ENCODE results near the gene CLIP4.
A peak's percentile ranks its signal among the peaks of the same experiment; 100 is the strongest.
"Not testable (repeated sequence)": the region's sequence is repeated elsewhere in the genome, so short reads cannot be mapped to it uniquely, and the experiment has no call there.

Gene CLIP4

DNA sequence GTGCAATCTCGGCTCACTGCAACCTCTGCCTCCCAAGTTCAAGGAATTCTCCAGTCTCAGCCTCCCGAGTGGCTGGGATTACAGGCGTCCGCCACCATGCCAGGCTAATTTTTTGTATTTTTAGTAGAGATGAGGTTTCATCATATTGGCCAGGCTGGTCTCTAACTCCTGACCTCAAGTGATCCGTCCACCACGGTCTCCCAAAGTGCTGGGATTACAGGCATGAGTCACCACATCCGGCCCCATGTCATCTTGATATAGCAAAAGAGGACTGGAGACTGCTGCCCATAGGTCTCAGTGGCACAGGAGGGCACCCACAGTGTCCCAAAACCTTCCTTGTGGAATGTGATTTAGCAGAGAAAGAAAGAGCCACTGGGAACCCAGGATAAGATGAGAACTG, 24.9 kb upstream of the CLIP4 start:
- DNase-seq (ENCODE audit: low read depth, low spot score); H3K4me3 ChIP-seq (ENCODE audit: low read length): not testable (repeated sequence)

DNA sequence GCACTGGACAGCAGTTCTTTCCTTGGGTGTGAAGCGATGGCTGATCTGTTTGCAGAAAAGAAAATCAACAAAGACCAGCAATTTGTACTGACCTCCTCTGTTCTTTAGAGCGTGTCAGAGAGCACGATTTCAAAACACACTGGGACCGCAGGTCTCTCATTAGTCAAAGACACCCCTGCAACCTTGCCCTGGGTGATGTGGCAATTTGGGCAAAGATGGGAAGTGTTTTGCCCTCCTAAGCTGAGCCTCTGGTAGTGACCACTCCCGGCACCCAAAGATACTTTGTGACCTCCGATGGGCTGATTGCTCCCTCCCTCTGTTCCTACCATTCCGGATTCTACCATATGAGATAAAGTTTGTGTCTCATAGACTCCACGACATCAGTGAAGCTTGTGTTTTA, 18.2 kb upstream of the CLIP4 start:
- DNase-seq (ENCODE audit: low read depth, low spot score) = no peak
- no peak overlapping the region for H3K4me3 ChIP-seq (ENCODE audit: low read length)

DNA sequence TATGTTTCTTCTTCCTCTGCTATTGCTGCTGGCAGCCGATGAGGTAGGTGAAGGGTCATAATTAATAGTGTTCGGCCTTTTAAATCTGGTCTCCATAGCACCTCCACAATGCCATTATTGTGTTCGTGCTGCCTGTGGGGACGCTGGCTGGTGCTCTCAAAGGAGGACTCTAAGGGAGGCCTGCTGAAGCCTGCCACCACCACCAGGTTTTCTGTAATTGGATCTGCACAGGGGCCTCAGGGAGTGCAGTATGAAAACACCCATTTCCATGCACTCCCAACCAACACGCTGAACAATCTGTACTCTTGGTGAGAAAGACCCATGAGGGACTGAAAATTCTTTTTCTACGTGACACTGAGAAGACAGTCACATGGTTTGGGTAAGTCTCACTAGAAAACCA, 17.6 kb upstream of the CLIP4 start:
- DNase-seq (ENCODE audit: low read depth, low spot score) = no peak
- H3K4me3 ChIP-seq (ENCODE audit: low read length) = no peak overlapping the region

DNA sequence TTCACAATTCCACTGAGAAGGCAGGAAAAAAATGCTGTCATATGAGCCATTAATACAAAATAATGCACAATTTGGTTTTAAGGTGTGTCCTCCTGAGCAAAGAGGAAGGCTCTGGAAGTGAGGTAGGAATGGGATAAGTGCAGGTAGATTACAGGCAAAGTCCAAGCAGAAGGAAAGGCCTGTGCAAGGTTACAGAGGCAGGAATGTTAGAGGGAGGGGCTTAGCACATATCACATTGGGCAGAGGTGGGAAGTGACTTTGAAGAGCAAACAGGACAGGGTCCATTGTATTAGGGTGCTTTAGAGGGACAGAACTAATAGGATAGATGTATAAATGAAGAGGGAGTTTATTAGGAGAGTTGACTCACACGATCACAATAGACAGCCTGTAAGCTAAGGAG, 14.7 kb upstream of the CLIP4 start:
- DNase-seq (ENCODE audit: low read depth, low spot score) = no peak
- H3K4me3 ChIP-seq (ENCODE audit: low read length) = no peak overlapping the region

DNA sequence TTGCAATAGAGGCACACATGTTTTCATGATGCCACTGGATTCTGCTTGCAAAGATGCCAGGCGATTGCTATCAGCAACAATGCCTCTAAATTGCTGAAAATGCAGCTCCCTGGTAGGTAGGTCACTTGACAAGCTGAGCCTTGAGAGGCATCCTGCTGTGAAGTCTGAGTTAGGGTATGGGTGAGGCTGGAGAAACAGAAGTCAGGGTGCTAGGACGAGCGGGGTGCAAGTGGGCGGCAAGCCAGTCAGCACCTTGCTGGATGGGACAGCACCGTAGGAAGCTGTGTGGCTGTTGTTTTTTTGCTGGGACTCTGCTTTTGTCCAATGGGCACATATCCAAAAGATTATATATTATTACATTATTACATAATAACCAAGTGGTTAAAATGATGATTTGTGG, 10.5 kb upstream of the CLIP4 start:
- DNase-seq (ENCODE audit: low read depth, low spot score) = no peak
- no peak overlapping the region for H3K4me3 ChIP-seq (ENCODE audit: low read length)

DNA sequence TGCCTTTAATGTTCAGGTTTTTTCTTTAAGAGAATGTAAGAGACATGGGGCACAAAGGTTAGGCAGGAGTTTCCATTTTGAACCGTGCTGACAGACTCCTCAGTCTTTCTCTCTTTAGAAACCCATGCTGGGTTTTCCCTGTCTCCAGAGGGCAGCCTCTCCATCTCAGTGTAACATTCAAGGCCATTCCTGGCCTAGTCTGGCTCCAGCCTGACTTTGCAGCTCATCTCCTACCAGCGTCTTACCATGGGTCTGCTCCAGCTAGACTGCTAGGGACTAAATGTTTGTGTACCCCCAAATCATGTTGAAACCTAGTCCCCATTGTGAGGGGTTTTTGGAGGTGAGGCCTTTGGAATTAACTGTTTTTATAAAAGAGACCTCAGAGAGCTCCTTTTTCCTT, 9.8 kb upstream of the CLIP4 start:
- H3K4me3 ChIP-seq (ENCODE audit: low read length) = no peak overlapping the region
- no peak for DNase-seq (ENCODE audit: low read depth, low spot score)

DNA sequence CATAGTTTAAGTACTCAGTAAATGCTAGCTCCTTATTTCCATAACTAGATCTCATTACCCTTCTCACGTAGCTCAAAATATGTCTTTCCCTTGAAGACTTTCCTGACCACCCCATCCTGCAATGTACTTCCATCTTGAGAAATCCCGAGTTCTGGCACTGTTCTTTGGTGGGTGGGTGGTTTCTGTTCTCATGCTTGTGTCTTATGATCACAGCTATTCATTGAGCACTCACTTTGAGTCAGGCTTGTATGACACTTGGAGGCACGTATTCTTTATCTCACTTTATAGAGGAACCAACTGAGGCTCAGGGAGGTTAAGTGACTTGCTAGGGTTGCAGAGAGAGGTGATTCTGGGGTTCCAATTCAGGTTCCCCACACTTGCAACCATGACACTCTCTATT, 9.0 kb upstream of the CLIP4 start:
- H3K4me3 ChIP-seq (ENCODE audit: low read length) = no peak overlapping the region
- DNase-seq (ENCODE audit: low read depth, low spot score) = no peak

DNA sequence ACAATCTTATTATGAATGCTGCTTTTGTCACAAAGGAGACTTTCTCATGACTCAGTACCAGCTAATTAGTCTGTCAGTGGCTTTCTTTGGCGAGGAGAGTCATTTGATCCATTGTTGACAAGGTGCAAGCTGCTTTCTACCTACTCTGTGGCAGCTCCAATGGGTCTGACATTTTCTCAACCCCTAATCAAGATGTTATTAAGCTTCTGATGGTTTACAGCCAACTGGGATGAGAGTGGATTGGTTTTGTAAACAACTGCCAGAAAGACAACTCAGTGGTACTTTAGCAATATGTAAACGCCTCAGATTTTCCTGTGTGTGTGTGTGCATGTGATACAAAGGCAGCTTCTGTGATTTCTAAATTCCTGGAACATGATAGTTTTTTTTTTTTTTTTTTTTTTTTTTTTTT, 8.2 kb upstream of the CLIP4 start:
- no peak overlapping the region for H3K4me3 ChIP-seq (ENCODE audit: low read length)
- no peak for DNase-seq (ENCODE audit: low read depth, low spot score)

DNA sequence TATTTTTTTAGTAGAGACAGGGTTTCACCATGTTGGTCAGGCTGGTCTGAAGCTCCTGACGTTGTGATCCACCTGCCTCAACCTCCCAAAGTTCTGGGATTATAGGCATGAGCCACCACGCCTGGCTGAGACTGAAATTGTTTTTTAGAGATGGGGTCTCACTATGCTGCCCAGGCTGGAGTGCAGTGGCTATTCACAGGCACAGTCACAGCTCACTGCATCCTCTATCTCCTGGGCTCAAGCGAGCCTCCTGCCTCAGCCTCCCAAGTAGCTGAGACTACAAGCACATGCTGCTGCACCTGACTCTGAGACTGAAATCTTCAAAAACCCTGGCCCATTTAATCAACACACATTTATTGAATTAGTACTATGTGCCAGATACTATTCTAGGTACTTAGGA, 7.7 kb upstream of the CLIP4 start:
- DNase-seq (ENCODE audit: low read depth, low spot score); H3K4me3 ChIP-seq (ENCODE audit: low read length): not testable (repeated sequence)

DNA sequence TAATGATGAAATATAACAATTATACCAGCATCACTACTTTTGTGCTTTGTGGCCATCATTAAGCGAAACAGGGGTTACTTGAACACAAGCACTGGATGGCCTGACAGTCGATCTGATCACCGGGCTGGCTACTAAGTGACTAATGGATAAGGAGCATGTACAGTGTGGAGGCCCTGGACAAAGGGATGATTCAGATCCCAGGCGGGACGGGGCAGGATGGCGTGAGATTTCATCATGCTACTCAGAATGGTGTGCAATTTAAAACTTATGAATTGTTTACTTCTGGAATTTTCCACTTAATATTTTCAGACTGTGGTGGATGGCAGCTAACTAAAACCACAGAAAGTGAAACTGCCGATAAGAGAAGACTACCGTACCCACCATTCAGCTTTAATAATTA, 7.0 kb upstream of the CLIP4 start:
- no peak overlapping the region for H3K4me3 ChIP-seq (ENCODE audit: low read length)

DNA sequence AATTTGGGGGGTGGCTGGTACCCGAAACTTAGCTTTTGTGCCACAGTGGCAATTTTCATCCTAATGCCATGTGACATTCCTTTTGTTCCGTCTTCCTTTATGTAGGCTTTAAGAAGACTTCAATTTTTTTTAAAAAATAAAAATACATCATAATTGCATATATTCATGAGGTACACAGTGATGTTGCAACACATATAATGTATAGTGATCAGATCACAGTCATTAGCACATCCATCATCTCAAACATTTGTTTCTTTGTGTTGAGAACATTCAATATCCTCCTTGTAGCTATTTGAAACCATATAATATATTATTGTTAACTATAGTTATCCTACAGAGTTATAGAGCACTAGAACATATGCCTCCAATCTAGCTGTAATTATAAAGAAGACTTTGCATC, 6.0 kb upstream of the CLIP4 start:
- no peak for DNase-seq (ENCODE audit: low read depth, low spot score)
- no peak overlapping the region for H3K4me3 ChIP-seq (ENCODE audit: low read length)

More for the DNA sequence above, 7.0 kb upstream of the CLIP4 start:
- DNase-seq (ENCODE audit: low read depth, low spot score) = no peak

DNA sequence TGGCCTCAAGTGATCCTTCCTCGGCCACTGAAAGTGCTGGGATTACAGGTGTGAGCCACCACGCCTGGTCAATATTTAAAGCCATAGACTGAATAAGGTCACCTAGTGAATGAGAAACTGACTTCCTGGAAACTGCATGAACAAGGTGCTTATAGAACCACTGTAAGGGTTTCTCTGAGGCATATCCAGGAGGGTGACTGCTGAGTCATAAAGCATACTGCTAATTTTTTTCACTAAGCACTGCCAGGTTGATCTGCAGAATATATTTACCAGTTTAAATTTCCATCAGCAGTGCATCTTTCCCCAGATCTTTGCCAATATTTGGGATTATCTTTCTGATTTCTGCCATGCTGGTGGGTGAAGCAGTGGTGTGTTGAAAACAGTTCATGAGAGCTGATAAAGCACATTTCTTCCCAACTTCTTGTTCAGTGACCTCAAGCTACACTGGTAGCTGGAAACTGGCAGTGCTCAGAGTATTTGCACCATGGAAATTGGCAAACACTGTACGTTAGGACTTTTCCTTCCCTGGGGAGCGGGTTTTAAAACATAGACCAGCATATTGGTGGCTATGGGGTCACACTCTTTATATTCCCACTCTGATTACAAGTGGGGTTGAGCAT, 4.2 kb upstream of the CLIP4 start:
- no peak for DNase-seq (ENCODE audit: low read depth, low spot score)
- no peak overlapping the region for H3K4me3 ChIP-seq (ENCODE audit: low read length)

DNA sequence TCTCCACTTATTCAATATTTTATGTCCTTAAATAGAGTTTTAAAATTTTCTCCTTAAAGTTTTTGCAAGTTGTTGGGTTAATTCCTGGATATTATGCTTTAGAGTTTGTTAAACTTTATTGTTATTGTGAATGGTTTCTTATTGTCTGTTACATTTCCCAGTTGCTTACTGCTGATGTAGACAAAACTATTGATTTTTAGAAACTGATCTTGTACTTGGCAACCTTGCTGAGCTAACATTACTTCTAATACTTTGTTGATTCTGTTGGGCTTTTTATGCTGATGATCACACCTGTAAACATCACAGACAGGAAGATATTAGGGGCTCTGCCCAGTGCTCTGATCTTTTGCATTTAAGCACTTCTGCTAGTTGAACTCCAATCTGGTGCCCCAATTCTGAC, 2.8 kb upstream of the CLIP4 start:
- no peak for DNase-seq (ENCODE audit: low read depth, low spot score)
- H3K4me3 ChIP-seq (ENCODE audit: low read length) = no peak overlapping the region

DNA sequence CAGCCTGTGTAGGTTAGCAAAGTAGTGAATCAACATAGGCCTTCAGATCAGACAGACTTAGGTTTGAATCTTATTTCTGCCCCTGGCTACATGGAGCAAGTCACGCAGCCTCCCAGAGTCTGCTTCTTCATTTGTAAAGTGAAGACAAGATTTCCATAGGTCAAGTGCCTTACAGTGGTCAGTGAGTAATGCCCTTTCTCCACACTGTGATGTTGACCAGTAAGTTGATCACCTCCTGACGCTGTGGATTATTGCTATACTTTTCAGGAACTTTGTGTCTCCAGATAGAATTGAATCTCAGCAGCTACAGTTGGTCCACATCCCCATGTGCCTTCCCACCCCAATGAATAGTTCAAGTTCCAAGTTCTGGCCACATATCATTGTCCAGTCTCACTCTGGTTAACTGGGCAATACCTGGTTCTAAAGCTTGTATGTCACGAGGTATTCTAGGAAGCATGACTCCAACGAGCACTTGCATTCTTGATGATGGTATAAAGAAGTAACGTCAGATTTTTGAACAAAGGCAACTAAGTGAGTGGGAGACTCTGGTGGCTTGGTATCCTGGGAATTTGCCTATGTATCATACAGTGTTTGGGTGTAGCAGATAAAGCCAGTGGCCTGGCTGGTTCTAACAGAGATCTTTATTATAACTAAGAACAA, 2.1 kb upstream of the CLIP4 start:
- no peak for DNase-seq (ENCODE audit: low read depth, low spot score)

DNA sequence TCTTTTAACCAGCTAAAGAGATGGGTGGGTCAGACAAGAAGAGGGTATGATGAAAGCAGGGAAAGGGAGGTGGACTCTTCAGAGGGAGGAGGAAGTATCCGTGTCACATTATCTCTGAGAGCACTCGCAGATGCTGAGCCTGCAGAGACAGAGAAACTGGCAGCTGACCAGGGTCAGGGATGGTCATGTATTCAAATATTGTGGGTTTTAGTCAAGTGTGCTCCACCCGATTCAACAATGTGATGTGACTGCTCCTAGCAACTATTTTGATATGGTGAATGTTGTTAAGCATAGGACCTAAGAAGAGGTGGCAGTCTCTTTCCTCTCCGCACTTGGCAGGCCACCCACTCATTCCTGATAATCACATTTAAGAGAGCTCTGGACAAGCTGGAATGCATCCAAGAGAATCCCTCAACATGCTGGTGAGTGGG, 1.3 kb upstream of the CLIP4 start:
- H3K4me3 ChIP-seq (ENCODE audit: low read length) = no peak overlapping the region
- DNase-seq (ENCODE audit: low read depth, low spot score) = no peak

More for the DNA sequence above, 2.1 kb upstream of the CLIP4 start:
- no peak overlapping the region for H3K4me3 ChIP-seq (ENCODE audit: low read length)

DNA sequence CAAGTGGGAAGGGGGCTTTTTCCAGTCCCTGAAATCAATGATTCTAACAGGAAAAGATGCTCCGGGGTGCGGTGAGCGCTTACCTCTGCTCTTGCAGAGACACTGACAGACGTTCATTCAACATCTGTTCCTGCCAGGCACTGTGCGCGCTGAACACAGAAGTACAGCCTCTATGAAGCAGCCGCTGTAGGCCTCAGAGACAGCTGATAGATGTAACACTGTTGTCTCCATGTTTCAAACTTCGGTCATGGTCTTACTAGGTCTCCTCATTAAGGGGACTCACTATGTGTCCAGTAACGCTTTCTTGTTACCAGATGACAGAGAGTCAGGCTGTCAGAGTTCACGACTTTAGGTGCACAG, 649 bp upstream of the CLIP4 start:
- peak overlapping the region; percentile 85 for H3K4me3 ChIP-seq (ENCODE audit: low read length)
- no peak for DNase-seq (ENCODE audit: low read depth, low spot score)

DNA sequence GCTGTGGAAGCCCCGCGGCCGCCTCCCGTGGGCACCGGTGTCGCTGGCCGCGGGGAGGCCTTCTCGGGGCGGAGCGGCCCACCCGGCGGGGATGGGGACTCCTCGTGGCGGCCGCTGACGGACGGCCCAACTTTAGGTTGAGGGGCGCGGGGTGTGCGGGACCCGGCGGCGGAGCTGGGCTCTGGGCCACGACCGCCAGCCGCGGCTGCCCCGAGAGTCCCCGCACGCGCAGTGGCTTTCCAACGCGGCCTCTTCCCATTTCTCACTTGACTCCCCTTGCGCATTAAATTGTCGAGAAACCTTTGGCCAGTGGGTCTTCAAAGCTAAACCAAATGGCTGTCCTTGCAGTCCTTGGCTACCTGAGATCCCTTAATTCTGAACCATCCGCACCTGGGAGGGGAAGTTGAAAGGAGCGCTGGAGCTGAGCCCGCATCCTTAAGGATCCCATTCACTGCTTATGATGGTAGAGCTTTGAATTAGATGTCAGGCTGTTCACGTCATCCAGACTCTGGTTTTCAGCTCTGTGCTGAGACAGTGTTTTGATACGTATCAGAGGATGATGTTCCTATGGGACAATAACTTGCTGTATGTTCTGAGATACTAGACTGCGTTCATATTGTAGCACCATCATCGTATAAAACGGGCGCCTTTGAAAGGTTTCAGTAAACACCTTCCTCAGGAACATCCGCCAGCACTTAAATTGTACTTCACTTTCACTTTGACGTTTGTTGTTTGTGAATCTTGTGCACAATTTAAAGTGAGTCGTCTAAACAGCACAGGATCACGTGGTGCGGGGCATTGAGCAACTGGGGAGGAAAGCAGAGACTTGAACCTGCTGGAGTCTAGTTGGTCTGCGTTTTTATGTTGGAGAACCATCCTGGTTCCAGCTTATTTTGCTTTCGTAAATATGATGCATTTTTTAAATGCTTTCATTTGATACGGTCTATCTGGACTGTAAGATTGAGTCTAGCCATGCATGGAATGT, 874 bp downstream of the CLIP4 start:
- peak overlapping the region; percentile 85 for H3K4me3 ChIP-seq (ENCODE audit: low read length)
- DNase-seq (ENCODE audit: low read depth, low spot score) = peak; percentile 75

DNA sequence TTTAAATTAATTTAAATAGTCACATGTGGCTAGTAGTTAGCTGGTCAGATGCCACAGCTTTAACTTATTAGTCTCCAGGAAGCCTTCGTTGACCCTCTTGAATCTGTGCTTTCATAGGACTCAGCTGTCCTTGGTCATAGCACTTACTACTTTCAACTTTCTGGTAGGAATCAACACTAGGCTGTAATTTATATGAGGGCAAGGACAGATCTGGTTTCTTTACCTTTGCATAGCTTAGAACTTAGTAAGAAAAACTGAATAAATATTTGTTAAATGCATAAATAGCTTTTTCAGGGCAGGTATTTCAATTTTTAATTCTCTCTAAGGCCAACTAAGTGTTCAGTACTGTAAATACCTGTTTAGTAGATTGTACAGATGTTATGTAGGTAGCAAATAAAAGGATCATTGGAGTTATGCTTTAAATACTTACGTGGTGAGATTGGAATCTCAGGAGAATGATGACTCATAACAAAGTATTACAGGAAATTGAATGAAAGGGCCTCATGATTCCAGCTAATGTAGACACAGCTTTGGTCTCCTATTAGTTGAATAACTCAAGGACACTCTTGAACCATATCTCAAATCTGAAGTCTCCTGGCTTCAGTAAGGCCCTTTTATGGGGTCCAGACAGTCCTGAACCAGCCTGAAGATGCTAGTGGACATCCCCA, 2.6 kb downstream of the CLIP4 start:
- H3K4me3 ChIP-seq (ENCODE audit: low read length) = no peak overlapping the region
- DNase-seq (ENCODE audit: low read depth, low spot score) = no peak

DNA sequence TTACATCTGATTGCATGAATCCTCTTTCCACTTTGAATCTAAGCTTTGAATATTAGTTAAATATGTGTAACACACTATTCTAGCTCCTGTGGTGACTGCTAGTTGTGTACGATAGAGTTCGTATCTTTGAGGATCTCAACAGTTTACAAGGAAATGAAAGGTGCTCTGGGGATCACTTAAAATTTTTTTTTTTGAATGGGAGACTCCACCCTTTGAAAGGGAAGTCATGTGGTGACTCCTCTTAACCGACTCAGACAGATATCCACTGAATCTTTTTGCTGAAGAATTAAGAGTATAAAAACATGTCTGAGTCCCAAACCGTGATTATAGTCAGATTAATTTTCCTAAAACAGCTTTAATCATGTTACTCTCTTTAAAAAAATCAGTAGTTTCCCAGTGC, 4.0 kb downstream of the CLIP4 start:
- H3K4me3 ChIP-seq (ENCODE audit: low read length) = no peak overlapping the region
- DNase-seq (ENCODE audit: low read depth, low spot score) = peak; percentile 44

DNA sequence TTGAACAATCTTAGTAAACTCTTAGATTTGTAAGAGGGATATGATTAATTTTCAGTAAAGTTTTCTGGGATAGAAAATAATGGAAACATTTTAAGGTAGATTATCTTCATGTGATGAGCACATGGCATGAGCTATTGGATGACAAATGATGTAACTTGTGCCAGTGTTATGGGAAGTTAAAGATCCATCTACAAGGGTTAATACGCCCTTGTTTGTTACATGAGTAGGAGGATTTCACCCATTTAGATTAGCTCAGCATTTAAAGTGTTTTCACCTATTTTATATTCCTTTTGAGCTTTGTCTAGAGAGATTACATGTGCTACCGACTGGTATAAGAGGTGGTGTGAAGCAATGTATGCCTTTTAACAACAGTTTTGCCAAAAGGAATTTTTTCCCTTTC, 5.6 kb downstream of the CLIP4 start:
- no peak overlapping the region for H3K4me3 ChIP-seq (ENCODE audit: low read length)
- DNase-seq (ENCODE audit: low read depth, low spot score) = no peak

Data from Jurkat, Clone E6-1 (cell line).